ENCODE measurements around the gene SPATS1.

The SPATS1 gene

DNA sequence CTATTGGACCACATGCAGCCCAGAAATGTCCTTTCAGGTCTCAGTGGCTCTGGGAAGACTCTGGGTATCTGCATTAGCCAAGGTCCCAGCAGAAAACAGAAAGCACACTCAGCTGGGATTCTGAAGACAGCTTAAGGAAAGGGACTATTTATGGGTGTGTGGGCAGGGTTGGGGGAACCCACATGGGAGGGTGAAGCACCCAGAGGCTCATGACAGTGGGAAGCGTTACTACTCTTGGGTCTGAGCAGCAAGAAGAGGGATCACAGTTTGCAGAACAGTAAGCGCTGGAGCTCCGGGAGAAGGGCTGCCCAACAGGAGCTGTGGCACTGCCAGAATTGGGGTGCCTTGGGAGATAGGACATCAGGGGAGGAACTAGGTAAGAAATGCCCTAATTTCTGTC is 32.6 kb downstream of the SPATS1 start:
- Histone ChIP-seq H3K23ac (ENCODE audit: low read length in 2 of 2) (no peak overlapping the region), H3K36me3 (ENCODE audit: control insufficient read depth in 1 of 2, insufficient read depth in 2 of 2, low read depth in 1 of 2, low read length in 2 of 2) (no peaks in the 10 kb centered on the region), H2BK120ac (ENCODE audit: low read depth, low read length) (no peak overlapping the region), H2AK5ac (ENCODE audit: low read length, severe bottlenecking) (no peak overlapping the region), H3K4me2 (ENCODE audit: low read length, poor library complexity, severe bottlenecking) (no peak overlapping the region), H3K9ac (ENCODE audit: low read length) (no peak overlapping the region), H3K4ac (ENCODE audit: low read depth in 1 of 2, low read length in 2 of 2) (no peak overlapping the region), H2AFZ (ENCODE audit: low read depth, low read length) (no peak overlapping the region), H2BK5ac (ENCODE audit: low read depth, low read length, poor library complexity, severe bottlenecking) (no peak overlapping the region), H3K14ac (ENCODE audit: low read length in 2 of 2) (no peak overlapping the region), H3K79me1 (replicated peaks; ENCODE audit: low read length, poor library complexity, severe bottlenecking) (no peaks in the 10 kb centered on the region), H4K91ac (ENCODE audit: low read length) (no peak overlapping the region), H3K27me3 (ENCODE audit: control insufficient read depth in 1 of 2, insufficient read depth in 1 of 2, low read length in 2 of 2) (peaks cover 3 to 4% of the 10 kb centered on the region in 2 experiments), H2BK15ac (ENCODE audit: low read depth, poor library complexity, severe bottlenecking) (no peak overlapping the region), H3K27ac (ENCODE audit: low read length, poor library complexity, severe bottlenecking) (no peak overlapping the region), H3K9me3 (ENCODE audit: control insufficient read depth, low read length) (no peaks in the 10 kb centered on the region), H3K4me1 (ENCODE audit: control insufficient read depth, insufficient read depth, low read depth, low read length) (no peaks in the 10 kb centered on the region), H4K8ac (ENCODE audit: low read length) (no peak overlapping the region), H2BK12ac (ENCODE audit: low read length in 2 of 2) (no peak overlapping the region), H3K18ac (ENCODE audit: low read depth in 1 of 2, low read length in 2 of 2) (no peak overlapping the region), H3K4me3 (ENCODE audit: insufficient read depth in 1 of 2, low read depth in 1 of 2, low read length in 2 of 2) (no peak overlapping the region)
- WGBS, result 90% methylated on average over 3 of the region's 3 CpGs
- no peak for DNase-seq

DNA sequence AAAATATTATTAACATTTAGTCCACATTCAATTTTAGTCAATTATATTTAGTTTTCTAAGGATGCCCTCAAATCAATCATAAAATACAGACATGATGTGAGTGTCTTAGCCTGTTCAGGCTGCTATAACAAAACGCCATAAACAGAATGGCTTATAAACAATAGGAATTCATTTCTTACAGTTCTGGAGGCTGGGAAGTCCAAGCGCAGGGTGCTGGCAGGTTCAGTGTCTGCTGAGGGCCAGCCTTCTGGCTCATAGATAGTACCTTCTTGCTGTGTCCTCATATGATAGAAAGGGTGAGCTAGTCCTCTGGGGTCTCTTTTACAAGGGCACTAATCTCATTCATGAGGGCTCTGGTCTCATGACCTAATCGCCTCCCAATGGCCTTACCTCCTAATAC is 35.0 kb downstream of the SPATS1 start:
- DNase-seq, result no peak
- H2BK15ac ChIP-seq (ENCODE audit: low read depth, poor library complexity, severe bottlenecking), result no peak overlapping the region
- H3K9ac ChIP-seq (ENCODE audit: low read length), result no peak overlapping the region
- H3K79me1 ChIP-seq (replicated peaks; ENCODE audit: low read length, poor library complexity, severe bottlenecking), result no peaks in the 10 kb centered on the region
- no peaks in the 10 kb centered on the region for H3K36me3 ChIP-seq (ENCODE audit: control insufficient read depth in 1 of 2, insufficient read depth in 2 of 2, low read depth in 1 of 2, low read length in 2 of 2)
- no peak overlapping the region for H3K4me2 ChIP-seq (ENCODE audit: low read length, poor library complexity, severe bottlenecking)
- no peak overlapping the region for H3K18ac ChIP-seq (ENCODE audit: low read depth in 1 of 2, low read length in 2 of 2)
- H3K14ac ChIP-seq (ENCODE audit: low read length in 2 of 2), result no peak overlapping the region
- no peak overlapping the region for H2AK5ac ChIP-seq (ENCODE audit: low read length, severe bottlenecking)
- H3K4me1 ChIP-seq (ENCODE audit: control insufficient read depth, insufficient read depth, low read depth, low read length), result no peaks in the 10 kb centered on the region
- no peak overlapping the region for H2AFZ ChIP-seq (ENCODE audit: low read depth, low read length)
- H3K27ac ChIP-seq (ENCODE audit: low read length, poor library complexity, severe bottlenecking), result no peak overlapping the region
- no peak overlapping the region for H2BK120ac ChIP-seq (ENCODE audit: low read depth, low read length)
- 100% methylated on average over 1 of the region's 3 CpGs for WGBS
- no peak overlapping the region for H2BK12ac ChIP-seq (ENCODE audit: low read length in 2 of 2)
- no peak overlapping the region for H3K23ac ChIP-seq (ENCODE audit: low read length in 2 of 2)
- H3K27me3 ChIP-seq (ENCODE audit: control insufficient read depth in 1 of 2, insufficient read depth in 1 of 2, low read length in 2 of 2), result peaks cover 3 to 4% of the 10 kb centered on the region in 2 experiments
- no peak overlapping the region for H4K91ac ChIP-seq (ENCODE audit: low read length)
- no peak overlapping the region for H2BK5ac ChIP-seq (ENCODE audit: low read depth, low read length, poor library complexity, severe bottlenecking)
- no peak overlapping the region for H3K4me3 ChIP-seq (ENCODE audit: insufficient read depth in 1 of 2, low read depth in 1 of 2, low read length in 2 of 2)
- no peak overlapping the region for H3K4ac ChIP-seq (ENCODE audit: low read depth in 1 of 2, low read length in 2 of 2)
- H3K9me3 ChIP-seq (ENCODE audit: control insufficient read depth, low read length), result no peaks in the 10 kb centered on the region
- H4K8ac ChIP-seq (ENCODE audit: low read length), result no peak overlapping the region

DNA sequence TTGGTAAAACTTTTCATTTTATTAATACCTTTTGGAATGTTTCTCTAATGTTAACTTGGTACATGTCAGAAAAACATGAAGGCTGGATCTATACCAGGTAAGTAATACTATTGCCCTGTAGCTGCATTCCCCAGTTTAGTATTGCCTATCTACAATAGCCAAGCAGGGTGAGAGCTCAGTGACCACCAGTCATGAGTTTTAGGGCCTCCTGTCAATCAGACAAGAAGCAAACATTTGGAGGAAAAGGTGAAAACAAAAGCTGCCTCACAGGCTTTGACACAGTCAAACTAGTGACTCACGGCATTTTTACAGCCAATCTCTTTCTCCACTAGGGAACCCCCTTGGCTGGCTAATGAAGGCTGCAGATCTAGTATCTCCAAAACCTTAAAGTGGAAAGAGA is 35.5 kb downstream of the SPATS1 start:
- H2AFZ ChIP-seq (ENCODE audit: low read depth, low read length), result no peak overlapping the region
- no peak overlapping the region for H3K4ac ChIP-seq (ENCODE audit: low read depth in 1 of 2, low read length in 2 of 2)
- no peak overlapping the region for H3K14ac ChIP-seq (ENCODE audit: low read length in 2 of 2)
- H3K27me3 ChIP-seq (ENCODE audit: control insufficient read depth in 1 of 2, insufficient read depth in 1 of 2, low read length in 2 of 2), result peaks cover 3 to 4% of the 10 kb centered on the region in 2 experiments
- no peak overlapping the region for H2BK5ac ChIP-seq (ENCODE audit: low read depth, low read length, poor library complexity, severe bottlenecking)
- no peak overlapping the region for H2AK5ac ChIP-seq (ENCODE audit: low read length, severe bottlenecking)
- DNase-seq, result no peak
- no peaks in the 10 kb centered on the region for H3K4me1 ChIP-seq (ENCODE audit: control insufficient read depth, insufficient read depth, low read depth, low read length)
- no peak overlapping the region for H3K27ac ChIP-seq (ENCODE audit: low read length, poor library complexity, severe bottlenecking)
- H2BK15ac ChIP-seq (ENCODE audit: low read depth, poor library complexity, severe bottlenecking), result no peak overlapping the region
- H3K18ac ChIP-seq (ENCODE audit: low read depth in 1 of 2, low read length in 2 of 2), result no peak overlapping the region
- H2BK12ac ChIP-seq (ENCODE audit: low read length in 2 of 2), result no peak overlapping the region
- H3K9me3 ChIP-seq (ENCODE audit: control insufficient read depth, low read length), result no peaks in the 10 kb centered on the region
- H4K91ac ChIP-seq (ENCODE audit: low read length), result no peak overlapping the region
- H3K23ac ChIP-seq (ENCODE audit: low read length in 2 of 2), result no peak overlapping the region
- no peaks in the 10 kb centered on the region for H3K36me3 ChIP-seq (ENCODE audit: control insufficient read depth in 1 of 2, insufficient read depth in 2 of 2, low read depth in 1 of 2, low read length in 2 of 2)
- WGBS, result no CpG with 5 or more reads among the region's 1 CpG
- no peak overlapping the region for H3K4me3 ChIP-seq (ENCODE audit: insufficient read depth in 1 of 2, low read depth in 1 of 2, low read length in 2 of 2)
- no peaks in the 10 kb centered on the region for H3K79me1 ChIP-seq (replicated peaks; ENCODE audit: low read length, poor library complexity, severe bottlenecking)
- no peak overlapping the region for H3K9ac ChIP-seq (ENCODE audit: low read length)
- no peak overlapping the region for H3K4me2 ChIP-seq (ENCODE audit: low read length, poor library complexity, severe bottlenecking)
- no peak overlapping the region for H4K8ac ChIP-seq (ENCODE audit: low read length)
- H2BK120ac ChIP-seq (ENCODE audit: low read depth, low read length), result no peak overlapping the region

DNA sequence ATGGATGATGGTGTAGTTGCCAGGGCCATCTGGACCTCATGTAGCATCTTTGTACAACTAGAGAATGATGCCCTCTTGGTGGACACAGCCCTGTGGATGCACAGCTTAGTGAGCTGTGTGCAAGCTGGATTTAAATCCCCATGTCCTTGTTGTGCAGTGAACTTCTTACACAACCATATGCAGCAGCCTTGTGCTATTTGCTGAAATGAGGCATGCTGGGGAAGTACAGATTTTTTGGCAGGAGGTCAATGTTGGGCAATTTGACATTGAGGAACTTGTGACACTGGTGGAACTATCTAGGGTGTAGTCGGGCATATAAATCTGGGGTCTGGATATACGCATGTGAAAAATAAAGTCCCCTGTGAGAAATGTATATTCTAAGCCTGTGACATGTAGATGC is 39.3 kb downstream of the SPATS1 start:
- H3K36me3 ChIP-seq (ENCODE audit: control insufficient read depth in 1 of 2, insufficient read depth in 2 of 2, low read depth in 1 of 2, low read length in 2 of 2), result no peaks in the 10 kb centered on the region
- no peak overlapping the region for H3K4me2 ChIP-seq (ENCODE audit: low read length, poor library complexity, severe bottlenecking)
- H3K9ac ChIP-seq (ENCODE audit: low read length), result no peak overlapping the region
- no peak overlapping the region for H2BK5ac ChIP-seq (ENCODE audit: low read depth, low read length, poor library complexity, severe bottlenecking)
- H2BK120ac ChIP-seq (ENCODE audit: low read depth, low read length), result no peak overlapping the region
- peaks cover 0 to 4% of the 10 kb centered on the region in 2 experiments for H3K27me3 ChIP-seq (ENCODE audit: control insufficient read depth in 1 of 2, insufficient read depth in 1 of 2, low read length in 2 of 2)
- H3K27ac ChIP-seq (ENCODE audit: low read length, poor library complexity, severe bottlenecking), result no peak overlapping the region
- peak overlapping the region in 1 of 2 experiments; percentile 22 for H3K14ac ChIP-seq (ENCODE audit: low read length in 2 of 2)
- no peak overlapping the region for H3K23ac ChIP-seq (ENCODE audit: low read length in 2 of 2)
- H2BK12ac ChIP-seq (ENCODE audit: low read length in 2 of 2), result no peak overlapping the region
- no peak overlapping the region for H2BK15ac ChIP-seq (ENCODE audit: low read depth, poor library complexity, severe bottlenecking)
- H4K91ac ChIP-seq (ENCODE audit: low read length), result no peak overlapping the region
- no peak overlapping the region for H4K8ac ChIP-seq (ENCODE audit: low read length)
- no peak overlapping the region for H3K4me3 ChIP-seq (ENCODE audit: insufficient read depth in 1 of 2, low read depth in 1 of 2, low read length in 2 of 2)
- H3K18ac ChIP-seq (ENCODE audit: low read depth in 1 of 2, low read length in 2 of 2), result peak overlapping the region in 1 of 2 experiments; percentile 34
- H2AFZ ChIP-seq (ENCODE audit: low read depth, low read length), result peak overlapping the region; percentile 23
- DNase-seq, result no peak
- H3K9me3 ChIP-seq (ENCODE audit: control insufficient read depth, low read length), result no peaks in the 10 kb centered on the region
- H3K79me1 ChIP-seq (replicated peaks; ENCODE audit: low read length, poor library complexity, severe bottlenecking), result no peaks in the 10 kb centered on the region
- no CpG with 5 or more reads among the region's 2 CpGs for WGBS
- no peak overlapping the region for H3K4ac ChIP-seq (ENCODE audit: low read depth in 1 of 2, low read length in 2 of 2)
- no peak overlapping the region for H2AK5ac ChIP-seq (ENCODE audit: low read length, severe bottlenecking)
- no peaks in the 10 kb centered on the region for H3K4me1 ChIP-seq (ENCODE audit: control insufficient read depth, insufficient read depth, low read depth, low read length)

Data from mesenchymal stem cell (in vitro differentiated cells and primary cell).